PC-3 (cell line): ENCODE data around the gene HIBADH.

ENCODE experiments used
- EZH2 ChIP-seq: fragments of 300-600 bp; sonication (generic); IDR thresholded peaks from one replicate; pipeline ENCODE4 v1.6.1; 2017; ENCODE audit warnings: antibody characterized with exemption, mild to moderate bottlenecking, low read length; ENCODE audit not compliant: unreplicated experiment
- EZH2phosphoT487 ChIP-seq: fragments of 300-600 bp; sonication (generic); IDR thresholded peaks from 2 replicates; pipeline ENCODE4 v1.6.1; 2018; ENCODE audit warnings: mild to moderate bottlenecking, antibody characterized with exemption, low read length, borderline replicate concordance
- TF ChIP-seq, protein P1 (sequence below): fragments of 300-600 bp; sonication (generic); conservative IDR thresholded peaks from 2 replicates; pipeline ENCODE4 v1.5.1; 2017; ENCODE audit warnings: antibody characterized with exemption, low read depth, mild to moderate bottlenecking, low read length

DNA sequence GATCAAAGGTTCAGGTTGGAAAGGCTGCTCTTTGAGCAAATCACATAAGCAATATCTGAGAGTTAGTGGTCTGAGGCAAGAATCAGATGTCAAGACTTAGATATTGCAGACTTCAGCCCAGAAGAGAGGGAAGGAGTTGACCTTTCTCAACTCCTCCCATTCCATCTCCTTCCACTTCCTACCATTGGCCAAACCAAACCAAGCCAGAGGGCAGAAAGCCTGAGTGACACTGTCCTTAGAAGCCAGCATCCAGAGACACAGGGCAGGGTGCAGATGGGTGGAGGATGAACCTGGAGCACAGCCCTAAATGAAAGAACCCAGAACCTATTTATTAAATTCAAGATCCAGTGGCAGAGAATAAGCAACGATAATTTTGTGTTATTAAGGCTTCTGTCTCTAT, 180.5 kb downstream of the HIBADH start:
- no peak for TF ChIP-seq EZH2
- TF ChIP-seq, protein P1, sequence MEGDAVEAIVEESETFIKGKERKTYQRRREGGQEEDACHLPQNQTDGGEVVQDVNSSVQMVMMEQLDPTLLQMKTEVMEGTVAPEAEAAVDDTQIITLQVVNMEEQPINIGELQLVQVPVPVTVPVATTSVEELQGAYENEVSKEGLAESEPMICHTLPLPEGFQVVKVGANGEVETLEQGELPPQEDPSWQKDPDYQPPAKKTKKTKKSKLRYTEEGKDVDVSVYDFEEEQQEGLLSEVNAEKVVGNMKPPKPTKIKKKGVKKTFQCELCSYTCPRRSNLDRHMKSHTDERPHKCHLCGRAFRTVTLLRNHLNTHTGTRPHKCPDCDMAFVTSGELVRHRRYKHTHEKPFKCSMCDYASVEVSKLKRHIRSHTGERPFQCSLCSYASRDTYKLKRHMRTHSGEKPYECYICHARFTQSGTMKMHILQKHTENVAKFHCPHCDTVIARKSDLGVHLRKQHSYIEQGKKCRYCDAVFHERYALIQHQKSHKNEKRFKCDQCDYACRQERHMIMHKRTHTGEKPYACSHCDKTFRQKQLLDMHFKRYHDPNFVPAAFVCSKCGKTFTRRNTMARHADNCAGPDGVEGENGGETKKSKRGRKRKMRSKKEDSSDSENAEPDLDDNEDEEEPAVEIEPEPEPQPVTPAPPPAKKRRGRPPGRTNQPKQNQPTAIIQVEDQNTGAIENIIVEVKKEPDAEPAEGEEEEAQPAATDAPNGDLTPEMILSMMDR, result no peak
- TF ChIP-seq EZH2phosphoT487, result no peak
